Suprapubic skin (tissue), 4 donors: ENCODE measurements around the gene TBCC.

ENCODE experiments used
- EP300 ChIP-seq: sonication (generic); formaldehyde crosslinking; IDR thresholded peaks from one replicate; pipeline ENCODE4 v1.6.1; 2017; ENCODE audit warnings: antibody characterized with exemption
- POLR2A ChIP-seq, 2 donors: fragments of 450-650 bp; IDR thresholded peaks; one replicate each; pipeline ENCODE4 v1.6.1; 2017; ENCODE audit warnings: antibody characterized with exemption in 2 of 2, mild to moderate bottlenecking in 2 of 2, moderate library complexity in 2 of 2
- POLR2AphosphoS5 ChIP-seq, 3 donors: sonication (generic); formaldehyde crosslinking; IDR thresholded peaks; one replicate each; pipeline ENCODE4 v1.6.1; 2017; ENCODE audit warnings: antibody characterized with exemption in 3 of 3
- TF ChIP-seq, protein P1 (sequence below), 2 donors: fragments of 200-600 bp in 1 of 2; fragments of 450-650 bp in 1 of 2; sonication (generic) in 1 of 2; IDR thresholded peaks; one replicate each; pipeline ENCODE4 v1.5.1; 2016 to 2019; ENCODE audit warnings: antibody characterized with exemption in 2 of 2, mild to moderate bottlenecking in 1 of 2, moderate library complexity in 1 of 2

DNA sequence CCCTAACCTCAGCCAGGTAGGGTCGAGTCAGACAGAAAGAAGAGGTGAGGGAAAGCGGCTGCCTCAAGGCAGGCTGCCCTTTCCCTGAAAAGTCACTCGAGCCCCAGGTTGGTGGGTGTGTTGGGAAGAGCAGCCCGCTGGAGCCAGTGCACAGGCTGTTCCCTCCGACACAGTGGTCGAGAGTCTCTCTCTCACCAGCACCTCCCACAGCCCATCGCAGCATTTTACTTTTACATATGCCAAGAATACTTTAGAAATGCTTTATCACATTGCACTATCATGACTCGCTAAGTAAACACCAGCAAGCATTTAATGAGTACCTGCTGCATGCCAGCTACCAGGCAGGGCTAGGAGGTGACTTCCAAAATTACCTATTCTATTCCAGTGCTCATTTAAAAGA lies 25.2 kb downstream of the TBCC start:
- TF ChIP-seq, protein P1, sequence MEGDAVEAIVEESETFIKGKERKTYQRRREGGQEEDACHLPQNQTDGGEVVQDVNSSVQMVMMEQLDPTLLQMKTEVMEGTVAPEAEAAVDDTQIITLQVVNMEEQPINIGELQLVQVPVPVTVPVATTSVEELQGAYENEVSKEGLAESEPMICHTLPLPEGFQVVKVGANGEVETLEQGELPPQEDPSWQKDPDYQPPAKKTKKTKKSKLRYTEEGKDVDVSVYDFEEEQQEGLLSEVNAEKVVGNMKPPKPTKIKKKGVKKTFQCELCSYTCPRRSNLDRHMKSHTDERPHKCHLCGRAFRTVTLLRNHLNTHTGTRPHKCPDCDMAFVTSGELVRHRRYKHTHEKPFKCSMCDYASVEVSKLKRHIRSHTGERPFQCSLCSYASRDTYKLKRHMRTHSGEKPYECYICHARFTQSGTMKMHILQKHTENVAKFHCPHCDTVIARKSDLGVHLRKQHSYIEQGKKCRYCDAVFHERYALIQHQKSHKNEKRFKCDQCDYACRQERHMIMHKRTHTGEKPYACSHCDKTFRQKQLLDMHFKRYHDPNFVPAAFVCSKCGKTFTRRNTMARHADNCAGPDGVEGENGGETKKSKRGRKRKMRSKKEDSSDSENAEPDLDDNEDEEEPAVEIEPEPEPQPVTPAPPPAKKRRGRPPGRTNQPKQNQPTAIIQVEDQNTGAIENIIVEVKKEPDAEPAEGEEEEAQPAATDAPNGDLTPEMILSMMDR (IDR thresholded peaks at IDR 0.05) = no peak
- TF ChIP-seq POLR2A (IDR thresholded peaks at IDR 0.05) = no peak
- no peak for TF ChIP-seq POLR2AphosphoS5 (IDR thresholded peaks at IDR 0.05)
- TF ChIP-seq EP300 = no peak
